ENCODE results near the gene KRABD2.
"Not testable (repeated sequence)": the region's sequence is repeated elsewhere in the genome, so short reads cannot be mapped to it uniquely, and the experiment has no call there.

KRABD2 gene

DNA sequence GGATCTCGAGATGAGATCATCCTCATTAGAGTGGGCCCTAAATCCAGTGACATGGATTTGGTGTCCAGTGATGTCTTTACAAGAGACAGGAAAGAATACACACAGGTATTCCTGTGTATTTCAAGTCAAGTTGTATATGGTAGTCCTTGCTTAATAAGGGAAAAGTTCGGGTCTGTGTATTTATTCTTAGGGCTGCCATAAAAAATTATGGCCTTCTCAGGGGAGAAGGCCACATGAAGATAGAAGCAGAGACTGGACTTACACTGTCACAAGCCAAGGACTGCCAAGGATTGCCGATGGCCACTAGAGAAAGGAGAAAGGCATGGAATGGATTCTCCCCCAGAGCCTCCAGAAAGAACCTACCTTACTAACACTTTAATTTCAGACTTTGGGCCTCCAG, 8.3 kb downstream of the KRABD2 start:
- no peak overlapping the region for H3K4me3 ChIP-seq (ENCODE audit: low read length)
- DNase-seq (ENCODE audit: low read depth, low spot score) = no peak

DNA sequence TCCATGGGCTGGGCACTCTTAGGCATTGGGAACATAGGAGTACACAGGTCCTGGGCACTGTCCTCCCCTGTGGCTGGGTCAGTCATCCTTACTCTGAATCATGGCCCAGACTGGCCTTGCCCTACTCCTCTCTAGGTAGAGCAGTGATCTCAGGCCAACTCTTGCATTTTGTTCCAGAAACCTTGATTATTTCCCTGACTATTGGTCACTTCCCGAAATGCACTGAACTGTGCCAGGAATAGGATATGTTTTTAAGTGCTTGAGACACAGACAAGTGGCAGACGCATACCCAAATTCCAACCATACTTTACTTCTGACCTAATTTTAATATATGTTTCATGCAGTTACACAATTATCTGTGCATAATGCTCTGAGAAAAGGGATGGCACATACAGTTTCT, 10.3 kb downstream of the KRABD2 start:
- H3K4me3 ChIP-seq (ENCODE audit: low read length) = no peak overlapping the region
- DNase-seq (ENCODE audit: low read depth, low spot score) = no peak

DNA sequence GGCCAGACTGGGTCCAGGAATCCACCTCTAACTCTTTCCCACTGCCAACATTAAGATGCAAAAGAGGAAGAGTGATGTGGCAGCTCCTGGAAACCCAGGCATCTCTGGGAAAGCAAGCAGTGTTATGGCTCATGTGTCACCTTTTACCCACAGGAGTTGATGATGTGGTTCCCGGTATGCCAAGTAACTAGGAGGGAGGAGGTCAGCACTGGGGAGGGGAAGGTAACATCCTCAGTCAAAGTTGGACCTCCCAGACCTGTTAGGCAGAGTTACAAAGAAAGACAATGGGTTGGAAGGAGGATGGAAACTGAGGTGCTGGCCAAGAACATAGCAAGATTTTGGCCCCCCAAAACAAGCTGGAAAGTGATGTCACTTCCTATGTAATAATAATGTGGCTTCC, 11.4 kb downstream of the KRABD2 start:
- no peak overlapping the region for H3K4me3 ChIP-seq (ENCODE audit: low read length)
- no peak for DNase-seq (ENCODE audit: low read depth, low spot score)

DNA sequence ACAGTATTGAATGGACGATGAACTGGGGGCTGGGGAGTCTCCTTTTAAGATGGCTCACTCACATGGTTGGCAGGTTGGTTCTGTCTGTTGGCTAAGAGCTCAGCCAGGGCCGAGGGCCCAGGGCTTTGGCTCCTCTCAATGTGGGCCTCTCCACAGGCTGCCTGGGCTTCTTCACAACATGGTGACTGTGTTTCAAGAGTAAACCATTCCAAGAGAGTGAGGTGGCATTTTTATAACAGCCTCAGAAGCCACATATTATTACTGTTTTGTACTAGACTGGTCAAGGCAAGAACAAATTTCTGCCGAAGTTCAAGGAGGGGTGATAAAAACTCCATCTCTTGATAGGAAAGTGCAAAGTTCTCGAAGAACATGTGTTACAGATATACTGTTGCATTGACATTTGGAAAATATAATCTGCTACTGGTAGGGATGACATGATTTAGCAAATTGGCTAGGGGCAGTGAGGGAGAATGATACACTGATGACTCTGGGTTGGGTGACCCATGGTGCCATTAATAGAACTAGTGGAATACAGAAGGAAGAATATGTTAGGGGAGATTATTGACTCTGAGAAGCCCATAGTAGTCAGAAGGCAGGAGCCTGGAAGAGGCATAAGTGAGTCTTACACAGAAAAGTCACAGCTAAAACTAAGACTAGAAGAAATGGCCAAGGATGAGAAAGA, 13.7 kb downstream of the KRABD2 start:
- DNase-seq (ENCODE audit: low read depth, low spot score) = no peak
- no peak overlapping the region for H3K4me3 ChIP-seq (ENCODE audit: low read length)

DNA sequence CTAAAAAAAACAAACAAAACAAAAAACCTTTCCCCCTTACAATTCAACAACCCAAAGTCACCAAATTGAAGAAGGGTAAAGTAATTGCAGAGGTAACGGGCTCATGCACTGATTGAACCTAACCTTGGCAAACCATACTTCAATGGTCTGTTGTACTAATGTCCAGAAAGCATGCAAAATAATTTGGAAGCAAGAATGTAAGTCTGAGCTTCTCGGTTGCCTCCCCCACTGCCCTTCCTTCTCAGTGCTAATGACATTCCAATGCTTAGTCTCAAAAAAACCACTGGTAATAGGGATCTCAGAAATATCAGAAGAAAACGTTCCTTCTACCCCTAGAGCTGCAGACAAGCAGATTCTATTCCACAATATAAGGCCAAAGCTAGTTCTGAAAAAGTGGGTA, 15.8 kb downstream of the KRABD2 start:
- no peak overlapping the region for H3K4me3 ChIP-seq (ENCODE audit: low read length)
- DNase-seq (ENCODE audit: low read depth, low spot score) = no peak

DNA sequence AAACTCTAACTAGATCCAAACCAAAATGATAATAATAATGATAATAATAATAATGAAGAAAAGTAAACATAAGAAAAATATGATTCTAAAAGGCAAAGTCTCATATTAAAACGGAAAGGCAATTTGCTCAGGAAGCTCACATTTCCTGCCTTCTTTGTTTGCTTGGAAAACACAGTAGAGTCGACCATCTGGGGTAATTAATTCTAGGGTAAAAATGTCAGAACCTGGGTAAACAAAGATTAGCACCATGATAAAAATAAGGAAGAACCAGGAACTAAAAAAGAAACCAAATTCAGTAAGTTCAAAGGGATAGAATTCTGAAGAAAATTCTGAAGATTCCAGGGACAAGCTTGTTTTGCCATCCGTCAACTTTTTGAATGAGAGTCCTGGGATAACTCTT, 16.2 kb downstream of the KRABD2 start:
- no peak overlapping the region for H3K4me3 ChIP-seq (ENCODE audit: low read length)
- no peak for DNase-seq (ENCODE audit: low read depth, low spot score)

DNA sequence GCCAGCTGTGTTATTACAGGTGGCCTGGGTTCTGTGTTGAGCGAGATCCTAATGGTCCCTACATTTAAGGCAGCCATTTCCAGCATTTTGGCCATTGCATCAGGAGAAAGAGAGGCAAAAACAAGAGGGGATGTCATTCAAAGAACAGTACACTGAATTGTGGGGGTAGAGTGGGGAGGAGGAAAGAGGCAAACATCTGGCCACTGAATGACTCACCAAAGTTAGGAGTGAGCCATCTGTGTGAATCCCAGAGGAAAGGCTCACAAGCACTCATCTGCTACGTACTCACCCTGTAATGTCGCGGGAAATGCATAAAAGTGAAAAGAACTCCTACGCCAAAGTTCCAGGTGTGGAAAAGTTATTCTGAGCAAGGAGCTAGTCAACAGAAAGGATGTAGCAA, 16.7 kb downstream of the KRABD2 start:
- H3K4me3 ChIP-seq (ENCODE audit: low read length) = no peak overlapping the region
- DNase-seq (ENCODE audit: low read depth, low spot score) = no peak

DNA sequence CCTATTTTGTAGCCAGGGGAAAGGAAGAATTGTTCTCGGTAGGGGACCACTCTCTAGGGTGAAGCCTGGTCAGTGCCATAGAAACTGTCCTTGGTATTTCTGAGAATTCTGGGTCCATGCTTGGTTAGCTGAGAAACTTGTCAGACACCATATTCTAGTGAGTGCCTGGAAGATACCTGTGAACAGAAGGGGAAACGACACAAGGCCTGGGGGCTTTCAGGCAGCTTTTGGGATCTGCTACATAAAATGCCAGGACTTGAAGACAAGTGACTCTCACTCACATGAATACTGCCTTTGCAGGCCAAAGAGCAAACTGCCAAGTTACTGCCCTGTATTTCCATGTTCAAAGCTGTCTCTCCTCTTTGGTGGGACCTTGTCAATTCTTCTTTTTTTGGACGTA, 18.6 kb downstream of the KRABD2 start:
- no peak overlapping the region for H3K4me3 ChIP-seq (ENCODE audit: low read length)
- DNase-seq (ENCODE audit: low read depth, low spot score) = no peak

DNA sequence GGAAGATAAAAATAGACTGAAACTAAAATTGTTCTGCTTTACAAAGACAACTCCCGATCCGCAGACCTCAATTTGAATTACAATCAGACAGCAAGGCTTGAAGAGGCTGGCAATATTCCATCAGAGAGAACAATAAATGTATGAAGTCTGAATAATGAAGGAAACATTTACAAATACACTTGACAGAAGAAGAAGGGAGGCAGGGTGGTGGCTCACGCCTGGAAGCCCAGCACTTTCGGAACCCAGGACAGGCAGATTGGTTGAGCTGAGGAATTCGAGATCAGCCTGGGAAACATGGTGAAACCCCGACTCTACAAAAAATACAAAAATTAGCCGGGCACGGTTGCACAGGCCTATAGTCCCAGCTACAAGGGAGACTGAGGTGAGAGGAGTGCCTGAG, 22.3 kb downstream of the KRABD2 start:
- no peak overlapping the region for H3K4me3 ChIP-seq (ENCODE audit: low read length)
- DNase-seq (ENCODE audit: low read depth, low spot score) = no peak

DNA sequence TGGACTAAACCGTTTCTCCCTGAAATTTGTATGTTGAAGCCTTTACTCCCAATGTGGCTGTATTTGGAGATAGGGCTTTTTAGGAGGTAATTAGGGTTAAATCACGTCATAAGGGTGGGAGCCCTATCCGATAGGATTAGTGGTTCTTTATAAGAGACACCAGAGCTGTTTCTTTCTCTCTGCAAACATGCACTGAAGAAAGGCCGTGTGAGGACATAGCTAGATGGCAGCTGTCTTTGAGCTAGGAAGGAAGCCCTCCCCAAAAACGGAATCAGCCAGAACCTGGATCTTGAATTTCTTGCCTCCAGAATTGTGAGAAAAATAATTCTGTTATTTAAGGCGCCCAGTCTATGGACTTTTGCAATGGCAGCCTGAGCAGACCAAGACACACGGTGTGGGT, 22.8 kb downstream of the KRABD2 start:
- H3K4me3 ChIP-seq (ENCODE audit: low read length) = no peak overlapping the region
- no peak for DNase-seq (ENCODE audit: low read depth, low spot score)

DNA sequence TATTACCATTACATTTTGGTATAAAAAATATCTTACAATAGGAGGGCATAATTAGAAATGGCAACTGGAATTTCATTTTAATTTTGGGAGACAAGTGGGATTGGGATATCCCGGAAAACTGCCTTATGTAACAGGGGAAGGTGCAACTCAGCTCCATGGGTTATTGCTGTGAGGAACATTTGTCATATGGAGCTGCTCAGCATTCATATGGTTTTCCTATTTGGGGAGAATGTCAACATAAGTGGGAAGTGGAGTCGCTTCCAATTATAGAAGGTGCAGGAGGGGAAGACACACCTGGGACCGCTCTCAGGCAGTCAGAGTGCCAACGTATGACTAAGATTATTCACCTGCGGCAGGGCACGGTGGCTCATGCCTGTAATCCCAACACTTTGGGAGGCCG, 26.2 kb downstream of the KRABD2 start:
- no peak for DNase-seq (ENCODE audit: low read depth, low spot score)
- no peak overlapping the region for H3K4me3 ChIP-seq (ENCODE audit: low read length)

DNA sequence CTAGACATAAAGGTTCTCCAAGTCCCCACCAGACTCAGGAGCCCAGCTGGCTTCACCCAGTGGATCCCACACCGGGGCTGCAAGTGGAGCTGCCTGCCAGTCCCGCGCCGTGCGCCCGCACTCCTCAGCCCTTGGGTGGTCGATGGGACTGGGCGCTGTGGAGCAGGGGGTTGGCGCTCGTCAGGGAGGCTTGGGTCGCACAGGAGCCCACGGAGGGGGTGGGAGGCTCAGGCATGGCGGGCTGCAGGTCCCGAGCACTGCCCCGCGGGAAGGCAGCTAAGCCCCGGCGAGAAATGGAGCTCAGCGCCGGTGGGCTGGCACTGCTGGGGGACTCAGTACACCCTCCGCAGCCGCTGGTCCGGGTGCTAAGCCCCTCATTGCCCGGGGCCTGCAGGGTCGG, 29.5 kb downstream of the KRABD2 start:
- not testable (repeated sequence) for H3K4me3 ChIP-seq (ENCODE audit: low read length); DNase-seq (ENCODE audit: low read depth, low spot score)

DNA sequence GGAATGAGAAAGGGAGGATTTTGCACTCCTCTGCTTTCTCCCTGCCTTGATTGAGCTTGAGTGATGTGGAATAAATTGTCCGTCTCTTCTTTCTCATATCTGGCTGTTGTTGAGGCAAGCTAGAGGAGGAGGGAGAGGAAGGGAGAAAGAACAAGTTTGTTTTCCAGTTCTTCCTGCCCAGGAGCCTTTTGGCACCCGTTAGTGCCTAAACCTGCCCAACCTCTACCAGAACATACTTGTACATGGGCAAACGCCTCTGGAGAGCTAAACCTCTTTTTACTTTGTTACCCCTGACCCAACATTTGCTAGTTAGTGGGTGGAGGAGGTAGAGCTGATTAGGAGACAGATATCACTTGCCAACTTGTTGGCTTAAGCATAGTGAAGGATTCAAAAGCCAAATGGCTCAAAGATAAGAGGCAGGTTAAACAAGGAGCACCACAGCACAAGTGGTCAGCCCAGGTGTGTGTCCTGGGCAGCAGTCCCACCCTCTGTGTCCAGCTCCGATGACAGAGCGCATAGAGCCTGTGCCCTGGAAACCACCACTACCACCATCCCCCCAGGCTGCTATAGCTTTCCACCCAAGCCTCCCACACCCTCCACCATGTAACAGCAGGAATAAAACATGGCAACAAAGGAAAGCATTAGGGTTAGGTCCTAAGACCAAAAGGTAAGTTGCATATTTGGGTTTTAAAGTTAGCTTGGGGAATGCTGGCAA, 30.4 kb downstream of the KRABD2 start:
- no peak for DNase-seq (ENCODE audit: low read depth, low spot score)
- no peak overlapping the region for H3K4me3 ChIP-seq (ENCODE audit: low read length)

DNA sequence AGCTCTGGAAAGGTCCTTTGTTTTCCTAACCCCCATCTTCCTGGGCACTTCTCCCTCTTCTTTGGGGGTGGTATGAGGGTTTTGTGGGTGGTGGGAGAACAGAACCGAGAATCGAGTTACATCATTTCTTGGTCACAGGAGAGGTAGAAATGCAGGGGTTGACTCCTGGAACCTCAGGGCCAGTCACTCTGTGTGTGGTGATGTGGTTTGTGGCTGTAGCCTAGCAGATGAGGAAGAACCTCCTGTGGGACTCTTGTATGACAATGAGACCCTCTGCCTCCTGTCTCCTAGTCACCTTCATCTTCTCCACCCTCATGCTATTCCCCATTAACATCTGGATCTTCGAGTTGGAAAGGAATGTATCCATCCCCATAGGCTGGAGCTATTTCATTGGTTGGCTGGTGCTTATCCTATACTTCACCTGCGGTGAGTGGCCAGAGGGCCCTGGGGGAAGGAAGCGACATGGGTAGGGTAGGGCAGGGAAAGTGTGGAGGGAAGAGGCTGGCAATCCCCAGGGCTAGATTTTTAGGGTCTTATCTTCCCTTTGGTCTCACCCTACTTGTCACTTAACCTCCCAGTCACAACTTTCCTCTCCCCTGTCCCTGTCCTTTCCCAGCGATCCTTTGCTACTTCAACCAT, 31.3 kb downstream of the KRABD2 start:
- DNase-seq (ENCODE audit: low read depth, low spot score) = no peak
- H3K4me3 ChIP-seq (ENCODE audit: low read length) = no peak overlapping the region

DNA sequence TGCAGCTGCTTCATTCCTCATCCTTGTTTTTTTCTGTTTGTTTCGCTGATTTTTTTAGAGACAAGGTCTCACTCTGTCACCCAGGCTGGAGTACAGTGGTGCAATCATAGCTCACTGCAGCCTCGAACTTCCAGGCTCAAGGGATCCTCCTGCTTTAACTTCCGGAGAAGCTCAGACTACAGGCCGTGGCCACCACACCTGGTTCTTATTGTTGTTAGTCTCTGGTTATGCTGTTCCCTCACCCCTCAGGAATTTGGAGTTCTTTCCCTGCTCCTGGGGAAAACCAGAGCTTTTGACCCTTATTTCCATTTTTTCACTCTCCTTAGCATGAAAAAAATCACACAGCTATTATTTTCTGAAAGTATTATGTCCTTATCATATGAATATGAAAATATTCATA, 35.0 kb downstream of the KRABD2 start:
- DNase-seq (ENCODE audit: low read depth, low spot score) = no peak
- H3K4me3 ChIP-seq (ENCODE audit: low read length) = no peak overlapping the region

DNA sequence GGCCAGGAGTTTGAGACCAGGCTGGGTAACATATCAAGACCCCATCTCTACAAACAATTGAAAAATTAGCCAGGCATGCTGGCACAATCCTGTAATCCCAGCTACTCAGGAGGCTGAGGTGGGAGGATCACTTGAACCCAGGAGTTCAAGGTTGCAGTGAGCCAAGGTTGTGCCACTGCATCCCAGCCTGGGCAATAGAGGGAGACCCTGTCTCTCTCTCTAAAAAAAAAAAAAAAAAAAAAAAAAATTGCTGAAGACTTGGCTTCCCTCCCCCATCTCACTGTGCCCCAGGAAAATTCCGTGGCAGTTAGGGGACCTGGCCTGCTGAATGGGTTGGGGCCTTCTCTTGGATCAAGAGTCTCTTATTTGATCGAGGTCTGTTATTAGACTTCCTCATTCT, 37.0 kb downstream of the KRABD2 start, which contains the start of gene ODF4:
ODF4 (plus strand) TSS at position 301 of the 400 bp plus-strand sequence. CDS start 212 bp downstream, outside the sequence.
- no peak for DNase-seq (ENCODE audit: low read depth, low spot score)

DNA sequence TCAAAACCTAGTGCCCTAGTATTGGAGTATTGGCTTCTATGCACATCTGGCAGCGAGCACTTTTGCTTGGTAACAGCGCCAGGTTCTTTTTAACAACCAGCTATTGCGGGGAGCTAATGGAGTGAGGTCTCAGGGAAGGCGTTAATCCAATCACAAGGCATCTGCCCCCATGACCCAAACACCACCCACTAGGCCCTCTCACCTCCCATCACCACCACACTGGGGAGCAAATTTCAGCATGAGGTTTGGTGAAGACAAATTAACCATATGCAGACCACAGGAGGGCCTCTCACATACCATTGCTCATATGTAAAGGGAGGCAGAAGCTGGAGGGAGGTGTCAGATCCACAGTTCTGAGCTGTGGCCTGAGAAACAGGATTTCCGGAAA, 37.8 kb downstream of the KRABD2 start:
- no peak overlapping the region for H3K4me3 ChIP-seq (ENCODE audit: low read length)
- DNase-seq (ENCODE audit: low read depth, low spot score) = no peak

More for the DNA sequence above, 37.0 kb downstream of the KRABD2 start, which contains the start of gene ODF4:
- H3K4me3 ChIP-seq (ENCODE audit: low read length) = no peak within 1 kb of the TSS

DNA sequence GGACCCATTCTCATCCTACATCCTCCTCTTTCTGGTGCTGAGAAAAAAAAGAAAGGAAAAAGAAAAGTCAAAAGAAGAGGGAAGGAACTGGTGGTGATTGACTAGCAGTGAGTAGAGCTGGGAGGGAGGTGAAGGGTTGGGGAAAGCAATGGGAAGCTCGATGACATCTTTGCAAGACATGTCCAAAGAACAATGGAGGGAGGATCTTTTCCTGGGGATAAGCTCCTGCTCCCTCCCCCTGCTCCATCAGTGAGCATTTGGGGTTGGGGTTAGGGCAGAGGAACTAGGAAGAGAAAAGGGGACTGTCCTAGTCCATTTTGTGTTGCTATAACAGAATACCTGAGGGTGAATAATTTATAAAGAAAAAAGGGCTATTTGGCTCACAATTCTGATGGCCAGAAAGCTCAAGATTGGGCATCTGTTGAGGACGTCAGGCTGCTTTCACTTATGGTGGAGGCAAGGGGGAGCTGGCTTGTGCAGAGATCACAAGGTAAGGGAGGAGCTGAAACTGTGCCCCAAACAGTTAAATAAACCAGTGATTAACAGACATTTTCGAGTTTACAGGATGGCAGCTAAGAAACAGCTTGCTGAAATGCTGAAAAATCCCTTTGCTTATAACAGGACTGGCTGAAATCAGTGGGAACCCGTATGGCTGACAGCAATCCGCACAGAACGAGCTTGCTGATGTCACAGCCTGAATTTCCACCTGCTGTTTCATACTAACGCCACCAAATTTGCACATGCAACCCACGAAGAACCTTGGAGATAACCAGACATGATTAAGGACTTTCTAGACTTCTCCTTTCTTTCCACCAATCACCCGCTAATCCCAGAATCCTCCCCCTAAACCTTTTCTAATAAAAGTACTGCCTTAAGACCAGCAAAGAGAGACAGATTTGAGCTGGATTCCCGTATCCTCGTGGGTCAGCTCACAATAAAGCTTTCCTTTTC, 38.4 kb downstream of the KRABD2 start:
- no peak for DNase-seq (ENCODE audit: low read depth, low spot score)
- H3K4me3 ChIP-seq (ENCODE audit: low read length) = no peak overlapping the region

DNA sequence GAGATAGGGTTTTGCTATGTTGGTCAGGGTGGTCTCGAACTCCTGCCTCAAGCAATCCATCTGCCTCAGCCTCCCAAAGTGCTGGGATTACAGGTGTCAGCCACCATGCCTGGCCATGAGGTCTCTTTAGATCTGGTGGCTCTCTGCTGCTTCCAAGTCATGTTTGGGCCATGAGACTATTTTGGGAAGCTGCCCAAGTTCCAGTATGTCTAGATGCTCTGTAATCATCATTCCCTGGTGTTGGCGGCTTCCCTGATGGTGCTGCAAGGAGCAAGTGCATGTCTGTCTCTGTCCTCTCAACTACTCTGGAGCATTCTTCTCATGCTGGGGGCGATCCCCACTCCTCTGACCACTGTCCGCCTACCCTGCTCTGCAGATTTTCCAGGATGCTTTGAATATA, 43.2 kb downstream of the KRABD2 start:
- H3K4me3 ChIP-seq (ENCODE audit: low read length) = no peak overlapping the region
- DNase-seq (ENCODE audit: low read depth, low spot score) = no peak

Data from Jurkat, Clone E6-1 (cell line).